ENCODE results near the gene SEC22C. TPM values are rescaled to one million over a fixed set of nuclear protein-coding genes. Genes with fewer than 3 reads are reported as not detected.
"Not testable (repeated sequence)": the region's sequence is repeated elsewhere in the genome, so short reads cannot be mapped to it uniquely, and the experiment has no call there.

Gene SEC22C
- total RNA-seq, 3 donors from 2014 or later, result 9.3 to 34.2 (median 18.3) TPM

GRCh38 chr3:42575137-42575741 lies 6.5 kb downstream of the SEC22C start:
- TF ChIP-seq, protein P1, sequence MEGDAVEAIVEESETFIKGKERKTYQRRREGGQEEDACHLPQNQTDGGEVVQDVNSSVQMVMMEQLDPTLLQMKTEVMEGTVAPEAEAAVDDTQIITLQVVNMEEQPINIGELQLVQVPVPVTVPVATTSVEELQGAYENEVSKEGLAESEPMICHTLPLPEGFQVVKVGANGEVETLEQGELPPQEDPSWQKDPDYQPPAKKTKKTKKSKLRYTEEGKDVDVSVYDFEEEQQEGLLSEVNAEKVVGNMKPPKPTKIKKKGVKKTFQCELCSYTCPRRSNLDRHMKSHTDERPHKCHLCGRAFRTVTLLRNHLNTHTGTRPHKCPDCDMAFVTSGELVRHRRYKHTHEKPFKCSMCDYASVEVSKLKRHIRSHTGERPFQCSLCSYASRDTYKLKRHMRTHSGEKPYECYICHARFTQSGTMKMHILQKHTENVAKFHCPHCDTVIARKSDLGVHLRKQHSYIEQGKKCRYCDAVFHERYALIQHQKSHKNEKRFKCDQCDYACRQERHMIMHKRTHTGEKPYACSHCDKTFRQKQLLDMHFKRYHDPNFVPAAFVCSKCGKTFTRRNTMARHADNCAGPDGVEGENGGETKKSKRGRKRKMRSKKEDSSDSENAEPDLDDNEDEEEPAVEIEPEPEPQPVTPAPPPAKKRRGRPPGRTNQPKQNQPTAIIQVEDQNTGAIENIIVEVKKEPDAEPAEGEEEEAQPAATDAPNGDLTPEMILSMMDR (IDR thresholded peaks at IDR 0.05), result no peak
- no peak overlapping the region for H3K4me3 ChIP-seq
- no peak for ATAC-seq
- H3K36me3 ChIP-seq (ENCODE audit: low read depth), result no peaks in the 10 kb centered on the region
- DNase-seq, result no peak
- peaks cover 5% of the 10 kb centered on the region for H3K9me3 ChIP-seq
- no peaks in the 10 kb centered on the region for H3K4me1 ChIP-seq (ENCODE audit: low read depth)
- intact Hi-C loops (cut with DNase I, micrococcal nuclease), result no loop called here

- Histone ChIP-seq H3K4me1 (ENCODE audit: low read depth) (no peaks in the 10 kb centered on the region), H3K9me3 (peaks cover 5% of the 10 kb centered on the region), H3K36me3 (ENCODE audit: low read depth) (no peaks in the 10 kb centered on the region), H3K4me3 (no peak overlapping the region)
- ATAC-seq, result peak; percentile 74
- intact Hi-C loops (cut with DNase I, micrococcal nuclease), result no loop called here
- peak in 1 of 3 donors; percentile 60 for DNase-seq
- TF ChIP-seq, protein P1 (IDR thresholded peaks at IDR 0.05), result no peak
These were observed 9.5 kb downstream of the SEC22C start for GRCh38 chr3:42572278-42572677.

GRCh38 chr3:42569593-42570142 lies 12.1 kb downstream of the SEC22C start:
- Histone ChIP-seq H3K36me3 (ENCODE audit: low read depth) (no peaks in the 10 kb centered on the region), H3K4me1 (ENCODE audit: low read depth) (no peaks in the 10 kb centered on the region), H3K9me3 (peaks cover 5% of the 10 kb centered on the region), H3K4me3 (no peak overlapping the region)
- DNase-seq (no peak), ATAC-seq (no peak)
- TF ChIP-seq, protein P1 (IDR thresholded peaks at IDR 0.05), result no peak
- intact Hi-C loops (cut with DNase I, micrococcal nuclease), result no loop called here

DNA sequence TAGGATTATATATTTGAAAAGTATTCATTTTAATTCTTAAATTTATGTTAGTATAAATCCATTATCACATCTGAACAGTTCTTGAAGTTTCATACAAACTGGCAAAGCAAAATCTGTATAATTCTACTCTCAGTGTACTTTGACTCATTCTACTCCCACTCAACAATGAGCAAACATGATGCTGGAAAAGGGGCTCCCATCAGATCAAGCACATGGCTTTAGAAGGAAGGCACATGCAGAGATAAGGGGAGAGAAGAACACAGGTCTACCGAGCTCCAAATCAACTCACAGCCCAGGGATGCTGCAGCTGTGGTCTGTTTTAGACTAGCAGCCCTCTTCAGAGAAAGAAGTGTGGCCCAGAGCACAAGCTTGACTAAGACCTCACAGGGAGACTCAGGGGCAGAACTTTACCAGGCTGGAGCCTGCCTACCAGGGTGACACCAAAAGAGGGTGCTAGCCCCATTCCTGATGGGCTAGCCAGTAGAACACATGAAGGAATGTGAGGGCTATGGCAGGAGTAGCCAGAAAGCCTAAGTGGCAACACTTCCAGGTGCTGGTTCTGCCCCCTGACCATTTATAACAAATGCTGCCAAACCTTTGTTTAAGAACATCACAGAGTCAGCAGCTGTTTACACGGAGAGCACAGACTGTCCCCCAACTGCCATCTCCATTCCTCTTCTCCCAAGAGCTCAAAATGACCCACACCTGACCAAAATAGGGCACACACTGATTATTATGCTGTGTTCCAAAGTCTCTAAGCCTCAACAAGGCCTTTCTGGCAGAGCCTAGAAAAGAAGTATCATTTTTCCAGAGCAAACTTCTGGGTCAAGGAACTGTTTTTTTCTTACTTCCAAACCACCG lies 19.5 kb downstream of the SEC22C start:
- Histone ChIP-seq H3K9me3 (no peaks in the 10 kb centered on the region), H3K4me1 (ENCODE audit: low read depth) (no peaks in the 10 kb centered on the region), H3K36me3 (ENCODE audit: low read depth) (no peaks in the 10 kb centered on the region), H3K4me3 (no peak overlapping the region)
- no peak for DNase-seq
- intact Hi-C loops (cut with DNase I, micrococcal nuclease), result no loop called here
- no peak for ATAC-seq
- TF ChIP-seq, protein P1 (IDR thresholded peaks at IDR 0.05), result no peak

DNA sequence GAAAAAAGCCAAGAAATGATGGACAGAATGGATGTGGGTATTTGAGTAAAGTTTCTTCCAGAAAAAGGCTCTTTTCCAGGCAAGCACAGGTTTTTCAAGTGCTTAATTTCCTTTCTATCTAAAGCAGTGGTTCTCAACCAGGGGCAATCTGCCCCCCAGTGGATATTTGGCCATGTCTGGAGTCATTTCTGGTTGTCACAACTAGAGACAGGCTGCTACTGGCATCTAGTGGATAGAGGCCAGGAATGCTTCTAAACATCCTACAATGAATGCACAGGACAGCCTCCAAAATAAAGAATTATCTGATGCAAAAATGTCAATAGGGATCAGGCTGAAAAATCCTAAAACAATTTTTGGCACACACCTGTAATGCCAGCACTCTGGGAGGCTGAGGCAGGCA lies 23.9 kb downstream of the SEC22C start:
- intact Hi-C loops (cut with DNase I, micrococcal nuclease), result no loop called here
- H3K36me3 ChIP-seq (ENCODE audit: low read depth), result no peaks in the 10 kb centered on the region
- H3K4me3 ChIP-seq, result no peak overlapping the region

DNA sequence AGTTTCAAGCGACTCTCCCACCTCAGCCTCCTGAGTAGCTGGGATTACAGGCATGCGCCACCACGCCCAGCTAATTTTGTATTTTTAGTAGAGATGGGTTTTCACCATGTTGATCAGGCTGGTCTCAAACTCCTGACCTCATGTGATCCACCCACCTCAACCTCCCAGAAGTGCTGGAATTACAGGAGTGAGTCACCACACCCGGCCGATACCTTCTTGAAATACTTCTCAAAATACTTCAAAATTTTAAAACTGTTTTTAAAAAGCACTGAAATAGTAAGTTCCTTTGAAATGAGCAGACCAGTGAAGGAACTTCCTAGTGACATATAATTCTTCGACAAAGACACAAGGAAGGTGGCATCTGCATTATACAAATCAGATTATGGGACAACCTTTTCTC lies 24.9 kb downstream of the SEC22C start:
- H3K4me3 ChIP-seq; intact Hi-C loops (cut with DNase I, micrococcal nuclease); H3K4me1 ChIP-seq (ENCODE audit: low read depth); H3K9me3 ChIP-seq; H3K36me3 ChIP-seq (ENCODE audit: low read depth); ATAC-seq; DNase-seq: not testable (repeated sequence)

More for the DNA sequence above, 23.9 kb downstream of the SEC22C start:
- no peak for DNase-seq
- no peaks in the 10 kb centered on the region for H3K9me3 ChIP-seq
- no peaks in the 10 kb centered on the region for H3K4me1 ChIP-seq (ENCODE audit: low read depth)
- peak; percentile 42 for ATAC-seq
- TF ChIP-seq, protein P1 (IDR thresholded peaks at IDR 0.05), result no peak
